Measurements from ENCODE around the gene CD101.
"Not testable (repeated sequence)": the region's sequence is repeated elsewhere in the genome, so short reads cannot be mapped to it uniquely, and the experiment has no call there.

The CD101 gene

GRCh38 chr1:116972674-116973030 lies 28.9 kb upstream of the CD101 start:
- Mint-ChIP-seq H3K4me1 (ENCODE audit: low read depth in 2 of 2) (peaks cover 0 to 2% of the 10 kb centered on the region in 2 donors), H3K27me3 (peaks cover 14 to 58% of the 10 kb centered on the region in 2 donors), H3K9me3 (no peaks in the 10 kb centered on the region), H3K4me3 (no peak overlapping the region), H3K27ac (no peak overlapping the region), H3K36me3 (ENCODE audit: insufficient read depth) (no peaks in the 10 kb centered on the region)
- no peak for DNase-seq
- ATAC-seq (replicated peaks): no peak

GRCh38 chr1:116980309-116980708 lies 21.3 kb upstream of the CD101 start:
- H3K4me1 Mint-ChIP-seq (ENCODE audit: low read depth in 2 of 2); H3K9me3 Mint-ChIP-seq; H3K4me3 Mint-ChIP-seq; ATAC-seq (replicated peaks); H3K27ac Mint-ChIP-seq; DNase-seq; H3K36me3 Mint-ChIP-seq (ENCODE audit: insufficient read depth): not testable (repeated sequence)
- H3K27me3 Mint-ChIP-seq: peaks cover 17 to 39% of the 10 kb centered on the region in 2 donors

GRCh38 chr1:116981521-116982037 lies 20.0 kb upstream of the CD101 start:
- H3K27ac Mint-ChIP-seq: no peak overlapping the region
- peaks cover 2% of the 10 kb centered on the region in 2 donors for H3K4me1 Mint-ChIP-seq (ENCODE audit: low read depth in 2 of 2)
- no peaks in the 10 kb centered on the region for H3K36me3 Mint-ChIP-seq (ENCODE audit: insufficient read depth)
- DNase-seq: no peak
- ATAC-seq (replicated peaks): no peak
- no peak overlapping the region for H3K4me3 Mint-ChIP-seq
- H3K9me3 Mint-ChIP-seq: no peaks in the 10 kb centered on the region
- peaks cover 9 to 27% of the 10 kb centered on the region in 2 donors for H3K27me3 Mint-ChIP-seq

GRCh38 chr1:116982319-116983004 lies 19.1 kb upstream of the CD101 start:
- no peaks in the 10 kb centered on the region for H3K36me3 Mint-ChIP-seq (ENCODE audit: insufficient read depth)
- DNase-seq: no peak
- no peaks in the 10 kb centered on the region for H3K9me3 Mint-ChIP-seq
- H3K27me3 Mint-ChIP-seq: peaks cover 8 to 28% of the 10 kb centered on the region in 2 donors
- no peak for ATAC-seq (replicated peaks)
- H3K4me1 Mint-ChIP-seq (ENCODE audit: low read depth in 2 of 2): peaks cover 9 to 11% of the 10 kb centered on the region in 2 donors
- no peak overlapping the region for H3K4me3 Mint-ChIP-seq
- H3K27ac Mint-ChIP-seq: no peak overlapping the region

- peaks cover 9 to 14% of the 10 kb centered on the region in 2 donors for H3K4me1 Mint-ChIP-seq (ENCODE audit: low read depth in 2 of 2)
- ATAC-seq (replicated peaks) (no peak), DNase-seq (no peak)
- H3K27me3 Mint-ChIP-seq: peaks cover 5 to 26% of the 10 kb centered on the region in 2 donors
- H3K27ac Mint-ChIP-seq: no peak overlapping the region
- no peak overlapping the region for H3K4me3 Mint-ChIP-seq
- H3K36me3 Mint-ChIP-seq (ENCODE audit: insufficient read depth): no peaks in the 10 kb centered on the region
- H3K9me3 Mint-ChIP-seq: no peaks in the 10 kb centered on the region
Measured at GRCh38 chr1:116983112-116983511, 18.4 kb upstream of the CD101 start.

GRCh38 chr1:116983678-116984077 lies 17.9 kb upstream of the CD101 start:
- Mint-ChIP-seq H3K4me1 (ENCODE audit: low read depth in 2 of 2) (peaks cover 9 to 14% of the 10 kb centered on the region in 2 donors), H3K27me3 (peaks cover 5 to 26% of the 10 kb centered on the region in 2 donors), H3K27ac (no peak overlapping the region), H3K4me3 (no peak overlapping the region), H3K36me3 (ENCODE audit: insufficient read depth) (no peaks in the 10 kb centered on the region), H3K9me3 (no peaks in the 10 kb centered on the region)
- DNase-seq (no peak), ATAC-seq (replicated peaks) (no peak)

- H3K4me3 Mint-ChIP-seq: no peak overlapping the region
- H3K27me3 Mint-ChIP-seq: peaks cover 5 to 26% of the 10 kb centered on the region in 2 donors
Measured at GRCh38 chr1:116984406-116985160, 17.0 kb upstream of the CD101 start.

GRCh38 chr1:116986421-116987255 lies 14.9 kb upstream of the CD101 start:
- DNase-seq (no peak), ATAC-seq (replicated peaks) (peak; percentile 26)
- Mint-ChIP-seq H3K27me3 (peaks cover 5 to 26% of the 10 kb centered on the region in 2 donors), H3K9me3 (no peaks in the 10 kb centered on the region), H3K27ac (peak overlapping the region; percentile 18 to 88), H3K4me1 (ENCODE audit: low read depth in 2 of 2) (peaks cover 13 to 16% of the 10 kb centered on the region in 2 donors), H3K36me3 (ENCODE audit: insufficient read depth) (no peaks in the 10 kb centered on the region), H3K4me3 (peak overlapping the region; percentile 69 to 79)

More at GRCh38 chr1:116984406-116985160, 17.0 kb upstream of the CD101 start:
- Mint-ChIP-seq H3K27ac (peak overlapping the region in 1 of 2 donors; percentile 80), H3K4me1 (ENCODE audit: low read depth in 2 of 2) (peaks cover 9 to 14% of the 10 kb centered on the region in 2 donors), H3K36me3 (ENCODE audit: insufficient read depth) (no peaks in the 10 kb centered on the region), H3K9me3 (no peaks in the 10 kb centered on the region)
- ATAC-seq (replicated peaks) (no peak), DNase-seq (no peak)

GRCh38 chr1:116987256-116987555 lies 14.4 kb upstream of the CD101 start:
- peaks cover 5 to 26% of the 10 kb centered on the region in 2 donors for H3K27me3 Mint-ChIP-seq
- no peaks in the 10 kb centered on the region for H3K9me3 Mint-ChIP-seq
- H3K27ac Mint-ChIP-seq: peak overlapping the region; percentile 18 to 88
- peaks cover 15 to 19% of the 10 kb centered on the region in 2 donors for H3K4me1 Mint-ChIP-seq (ENCODE audit: low read depth in 2 of 2)
- ATAC-seq (replicated peaks) (peak; percentile 92), DNase-seq (peak; percentile 10 to 30 (median 27))
- peak overlapping the region; percentile 69 to 79 for H3K4me3 Mint-ChIP-seq
- H3K36me3 Mint-ChIP-seq (ENCODE audit: insufficient read depth): no peaks in the 10 kb centered on the region

- Mint-ChIP-seq H3K27ac (peak overlapping the region in 1 of 2 donors; percentile 11), H3K36me3 (ENCODE audit: insufficient read depth) (no peaks in the 10 kb centered on the region), H3K4me1 (ENCODE audit: low read depth in 2 of 2) (peaks cover 15 to 19% of the 10 kb centered on the region in 2 donors), H3K9me3 (no peaks in the 10 kb centered on the region), H3K27me3 (peaks cover 5 to 20% of the 10 kb centered on the region in 2 donors), H3K4me3 (no peak overlapping the region)
- no peak for DNase-seq
- ATAC-seq (replicated peaks): no peak
Measured at GRCh38 chr1:116988248-116988647, 13.3 kb upstream of the CD101 start.

- H3K9me3 Mint-ChIP-seq: no peaks in the 10 kb centered on the region
- H3K4me1 Mint-ChIP-seq (ENCODE audit: low read depth in 2 of 2): peaks cover 15 to 19% of the 10 kb centered on the region in 2 donors
- no peak for DNase-seq
- peak overlapping the region in 1 of 2 donors; percentile 11 for H3K27ac Mint-ChIP-seq
- peaks cover 5 to 20% of the 10 kb centered on the region in 2 donors for H3K27me3 Mint-ChIP-seq
- ATAC-seq (replicated peaks): no peak
- H3K4me3 Mint-ChIP-seq: no peak overlapping the region
- H3K36me3 Mint-ChIP-seq (ENCODE audit: insufficient read depth): no peaks in the 10 kb centered on the region
Measured at GRCh38 chr1:116988908-116989307, 12.7 kb upstream of the CD101 start.

- no peak for DNase-seq
- ATAC-seq (replicated peaks): no peak
- Mint-ChIP-seq H3K4me1 (ENCODE audit: low read depth in 2 of 2) (peaks cover 15 to 19% of the 10 kb centered on the region in 2 donors), H3K27me3 (peaks cover 0 to 13% of the 10 kb centered on the region in 2 donors), H3K36me3 (ENCODE audit: insufficient read depth) (no peaks in the 10 kb centered on the region), H3K27ac (no peak overlapping the region), H3K9me3 (no peaks in the 10 kb centered on the region), H3K4me3 (no peak overlapping the region)
Measured at GRCh38 chr1:116989835-116990234, 11.7 kb upstream of the CD101 start.

- Mint-ChIP-seq H3K36me3 (ENCODE audit: insufficient read depth) (no peaks in the 10 kb centered on the region), H3K4me1 (ENCODE audit: low read depth in 2 of 2) (peaks cover 15 to 19% of the 10 kb centered on the region in 2 donors), H3K27ac (no peak overlapping the region), H3K4me3 (no peak overlapping the region), H3K9me3 (no peaks in the 10 kb centered on the region), H3K27me3 (peaks cover 0 to 11% of the 10 kb centered on the region in 2 donors)
- ATAC-seq (replicated peaks): no peak
- DNase-seq: no peak
Measured at GRCh38 chr1:116990612-116991151, 10.9 kb upstream of the CD101 start.

Data from effector memory CD8-positive, alpha-beta T cell (primary cell).